CD14-positive monocyte (primary cell): ENCODE measurements around the gene FALEC. TPM values are rescaled to one million over a fixed set of nuclear protein-coding genes. Genes with fewer than 3 reads are reported as not detected.
"Not testable (repeated sequence)": the region's sequence is repeated elsewhere in the genome, so short reads cannot be mapped to it uniquely, and the experiment has no call there.

Experiments used
- DNase-seq, 3 donors: peaks; one replicate each; pipeline ENCODE4 v3.0.0-alpha.2; 2011 to 2022
- H2AFZ ChIP-seq: 2 replicates; pipeline ENCODE4 v1.6.0; 2012; ENCODE audit warnings: mild to moderate bottlenecking, low read depth, low read length, inconsistent platforms; ENCODE audit not compliant: insufficient read depth, poor library complexity, severe bottlenecking
- H3K27ac ChIP-seq, 2 donors: 1 replicate in 1 of 2; 2 replicates in 1 of 2; pipeline ENCODE4 v1.5.1; 2012 to 2013; ENCODE audit warnings: low read length in 2 of 2, control low read depth in 1 of 2, inconsistent platforms in 1 of 2, low read depth in 1 of 2, mild to moderate bottlenecking in 1 of 2
- H3K27me3 ChIP-seq, 2 donors: one replicate each; pipeline versions ENCODE4 v1.6.0 to v1.6.1; 2011 to 2013; ENCODE audit warnings: low read length in 2 of 2; ENCODE audit not compliant: control insufficient read depth in 2 of 2, insufficient read depth in 2 of 2
- H3K36me3 ChIP-seq, 2 donors: replicated peaks in 1 of 2; 1 replicate in 1 of 2; 2 replicates in 1 of 2; pipeline versions ENCODE4 v1.5.1 to v1.6.1; 2012 to 2013; ENCODE audit warnings: low read length in 2 of 2, control low read depth in 1 of 2, inconsistent platforms in 1 of 2, mild to moderate bottlenecking in 1 of 2; ENCODE audit not compliant: insufficient read depth in 2 of 2, control insufficient read depth in 1 of 2
- H3K4me1 ChIP-seq, 2 donors: 1 replicate in 1 of 2; 2 replicates in 1 of 2; pipeline versions ENCODE4 v1.5.1 to v1.6.1; 2012 to 2013; ENCODE audit warnings: low read length in 2 of 2, control low read depth in 1 of 2, inconsistent platforms in 1 of 2, mild to moderate bottlenecking in 1 of 2, moderate library complexity in 1 of 2; ENCODE audit not compliant: insufficient read depth in 2 of 2, control insufficient read depth in 1 of 2
- H3K4me2 ChIP-seq: replicated peaks from 2 replicates; pipeline ENCODE3; 2012; ENCODE audit warnings: low read length, moderate library complexity, mild to moderate bottlenecking; ENCODE audit not compliant: poor library complexity, severe bottlenecking; ENCODE audit errors: extremely low read depth
- H3K4me3 ChIP-seq, 3 experiments: fragments of 200-600 bp in 1 of 3; sonication (generic) in 1 of 3; replicated peaks in 1 of 3; 1 replicate in 2 of 3; 2 replicates in 1 of 3; pipeline ENCODE4 v1.5.1; 2011 to 2013; ENCODE audit warnings: low read length in 3 of 3, mild to moderate bottlenecking in 3 of 3, control low read depth in 2 of 3, low read depth in 2 of 3, inconsistent platforms in 1 of 3, moderate library complexity in 1 of 3
- H3K79me2 ChIP-seq: 2 replicates; pipeline ENCODE4 v1.6.0; 2012; ENCODE audit warnings: mild to moderate bottlenecking, control low read depth, inconsistent platforms, low read length, moderate library complexity; ENCODE audit not compliant: insufficient read depth
- H3K9ac ChIP-seq: 2 replicates; pipeline ENCODE4 v1.6.0; 2017; ENCODE audit warnings: low read length, mild to moderate bottlenecking; ENCODE audit not compliant: insufficient read depth, poor library complexity, severe bottlenecking
- H3K9me3 ChIP-seq, 2 donors: replicated peaks in 1 of 2; 1 replicate in 1 of 2; 2 replicates in 1 of 2; pipeline versions ENCODE4 v1.5.1 to v1.6.1; 2012 to 2013; ENCODE audit warnings: low read length in 2 of 2, control low read depth in 1 of 2; ENCODE audit not compliant: control insufficient read depth in 1 of 2, insufficient read depth in 1 of 2
- H4K20me1 ChIP-seq: 2 replicates; pipeline ENCODE4 v1.6.0; 2012; ENCODE audit warnings: mild to moderate bottlenecking, low read length, control low read depth, moderate library complexity; ENCODE audit not compliant: insufficient read depth
- H3K27ac Mint-ChIP-seq, 7 donors: one replicate each; pipeline ENCODE4 v1.8.0; 2020; ENCODE audit warnings: mild to moderate bottlenecking in 7 of 7, mixed read lengths in 7 of 7, moderate library complexity in 6 of 7, inconsistent platforms in 2 of 7
- H3K27me3 Mint-ChIP-seq, 3 donors: one replicate each; pipeline ENCODE4 v1.8.0; 2021 to 2022; ENCODE audit warnings: low read depth in 3 of 3, mild to moderate bottlenecking in 3 of 3, mixed read lengths in 3 of 3, moderate library complexity in 3 of 3, inconsistent platforms in 1 of 3
- H3K36me3 Mint-ChIP-seq, 2 donors: one replicate each; pipeline ENCODE4 v1.8.0; 2020; ENCODE audit warnings: mixed read lengths in 2 of 2, inconsistent platforms in 1 of 2, mild to moderate bottlenecking in 1 of 2
- H3K4me1 Mint-ChIP-seq: one replicate; pipeline ENCODE4 v1.8.0; 2020; ENCODE audit warnings: mild to moderate bottlenecking, mixed read lengths
- H3K4me3 Mint-ChIP-seq, 2 donors: one replicate each; pipeline ENCODE4 v1.8.0; 2020; ENCODE audit warnings: mild to moderate bottlenecking in 2 of 2, mixed read lengths in 2 of 2, moderate library complexity in 1 of 2
- H3K9me3 Mint-ChIP-seq, 7 donors: one replicate each; pipeline ENCODE4 v1.8.0; 2020 to 2022; ENCODE audit warnings: mixed read lengths in 7 of 7, mild to moderate bottlenecking in 6 of 7, moderate library complexity in 6 of 7, inconsistent platforms in 2 of 7
- CTCF ChIP-seq: fragments of 200-600 bp; IDR thresholded peaks from one replicate; pipeline ENCODE4 v1.8.0; 2022; ENCODE audit warnings: antibody characterized with exemption, mild to moderate bottlenecking
- WGBS: methylation state at CpG from one replicate; pipeline ENCODE4 v1.1.5; 2013; ENCODE audit warnings: missing lambda C conversion rate; ENCODE audit not compliant: insufficient coverage; 5-methylcytosine and 5-hydroxymethylcytosine counted together
- intact Hi-C, 2 donors: fragments of 100-400 bp; cut with micrococcal nuclease; formaldehyde crosslinking; loops; one replicate each; pipeline versions ENCODE4 v1.15.0 to v1.15.1; 2023
- polyA plus RNA-seq, 3 donors: library from polyadenylated mRNA; depleted of rRNA in 1 of 3; unstranded in 2 of 3; stranded (reverse) in 1 of 3; fragments of 300-500 nt in 2 of 3; fragments of >200 nt in 1 of 3; fragmentation: Illumina TruSeq in 2 of 3; gene quantifications; 1 replicate in 2 of 3; 2 replicates in 1 of 3; pipeline ENCODE4 v1.2.3, GENCODE V29; 2012 to 2021
- small RNA-seq: library from RNA; depleted of rRNA; stranded (forward); fragments of <200 nt; gene quantifications from one replicate; pipeline ENCODE3, GENCODE V24; 2012; ENCODE audit warnings: low read depth; ENCODE audit not compliant: insufficient read length

Gene FALEC
- polyA plus RNA-seq, 3 donors, result not detected

GRCh38 chr1:150581962-150582361, 66.4 kb downstream of the FALEC start:
- Histone ChIP-seq H3K79me2 (peaks cover 49% of the 10 kb centered on the region), H3K36me3 (peaks cover 8 to 15% of the 10 kb centered on the region in 2 donors), H3K4me1 (peaks cover 23 to 33% of the 10 kb centered on the region in 2 donors), H4K20me1 (peaks cover 25% of the 10 kb centered on the region)
- H3K27ac ChIP-seq, DNase-seq, H2AFZ ChIP-seq, H3K9me3 ChIP-seq, H3K4me3 ChIP-seq, H3K27me3 ChIP-seq, H3K4me2 ChIP-seq, H3K27me3 Mint-ChIP-seq, H3K9ac ChIP-seq, H3K4me3 Mint-ChIP-seq: not testable (repeated sequence)
- Mint-ChIP-seq H3K36me3 (peaks cover 17 to 23% of the 10 kb centered on the region in 2 donors), H3K9me3 (peaks cover 3 to 17% (median 11%) of the 10 kb centered on the region in 7 donors), H3K27ac (peak overlapping the region in 4 of 7 donors; percentile 27 to 73 (median 54)), H3K4me1 (peaks cover 31% of the 10 kb centered on the region)
- intact Hi-C loops, result loop anchor here in 1 of 2 donors (5.0 kb wide), 1 partner anchor 40 kb away; no protein-coding TSS in a partner anchor
- WGBS, result 98% methylated on average over 7 of the region's 14 CpGs

- H3K4me3 Mint-ChIP-seq, result no peak overlapping the region
- peak overlapping the region in 6 of 7 donors; percentile 27 to 82 (median 57) for H3K27ac Mint-ChIP-seq
Observed at GRCh38 chr1:150582371-150582770, 66.8 kb downstream of the FALEC start.

More at GRCh38 chr1:150582371-150582770, 66.8 kb downstream of the FALEC start:
- Histone ChIP-seq H3K79me2 (peaks cover 45% of the 10 kb centered on the region), H3K4me2 (peak overlapping the region; percentile 23), H2AFZ (no peak overlapping the region), H3K9ac (no peak overlapping the region), H3K4me1 (peaks cover 23 to 33% of the 10 kb centered on the region in 2 donors), H3K27me3 (no peaks in the 10 kb centered on the region), H3K4me3 (peak overlapping the region in 1 of 3 experiments; percentile 19), H4K20me1 (peaks cover 21% of the 10 kb centered on the region), H3K27ac (peak overlapping the region; percentile 52 to 67), H3K36me3 (peaks cover 4 to 11% of the 10 kb centered on the region in 2 donors), H3K9me3 (no peaks in the 10 kb centered on the region)
- Mint-ChIP-seq H3K36me3 (peaks cover 13 to 18% of the 10 kb centered on the region in 2 donors), H3K9me3 (peaks cover 3 to 13% (median 11%) of the 10 kb centered on the region in 7 donors), H3K27me3 (peaks cover 0 to 4% (median 0%) of the 10 kb centered on the region in 3 donors), H3K4me1 (peaks cover 31% of the 10 kb centered on the region)
- no CpG with 5 or more reads among the region's 2 CpGs for WGBS
- no peak for DNase-seq
- intact Hi-C loops, result loop anchor here in 1 of 2 donors (5.0 kb wide), 1 partner anchor 40 kb away; no protein-coding TSS in a partner anchor
- TF ChIP-seq CTCF, result no peak

Small RNA genes within 50 kb of the gene (small RNA-seq; reads per million reads assigned to genes)
- gene MIR4257 (not detected), gene RN7SL473P (not detected), gene RN7SL600P (not detected)

Other genes starting within 250 kb of the FALEC start
- 100 to 1,000 TPM in 1 of 3 donors, 10 to 100 TPM in 2; 83.7 to 134 (median 83.9) TPM for gene APH1A, start 246.7 kb upstream of the FALEC start, polyA plus RNA-seq
- gene C1orf54, start 243.0 kb upstream of the FALEC start, polyA plus RNA-seq, result 10 to 100 TPM in 1 of 3 donors, 1 to 10 TPM in 2; 9.2 to 14.5 (median 10.0) TPM
- under 1 TPM in 1 of 3 donors, not detected in 2; 0.61 TPM for gene CIART, start 233.2 kb upstream of the FALEC start, polyA plus RNA-seq
- 10 to 100 TPM; 42.3 to 53.0 (median 49.6) TPM for gene MRPS21, start 221.9 kb upstream of the FALEC start, polyA plus RNA-seq
- gene PRPF3, start 194.2 kb upstream of the FALEC start, polyA plus RNA-seq, result 10 to 100 TPM in 1 of 3 donors, 1 to 10 TPM in 2; 5.9 to 84.7 (median 7.9) TPM
- 1 to 10 TPM; 5.9 to 9.7 (median 8.2) TPM for gene RPRD2, start 151.6 kb upstream of the FALEC start, polyA plus RNA-seq
- 10 to 100 TPM; 12.0 to 14.7 (median 14.6) TPM for gene TARS2, start 28.3 kb upstream of the FALEC start, polyA plus RNA-seq
- 1 to 10 TPM in 1 of 3 donors, not detected in 2; 1.0 TPM for gene ECM1, start 7.6 kb upstream of the FALEC start, polyA plus RNA-seq
- gene ADAMTSL4, start 33.7 kb downstream of the FALEC start, polyA plus RNA-seq, result 100 to 1,000 TPM in 1 of 3 donors, 1 to 10 TPM in 2; 2.5 to 109 (median 2.8) TPM
- 1,000 to 10,000 TPM in 1 of 3 donors, 100 to 1,000 TPM in 2; 287 to 2,076 (median 301) TPM for gene MCL1, start 63.9 kb downstream of the FALEC start, polyA plus RNA-seq
- 10 to 100 TPM; 30.6 to 40.3 (median 38.5) TPM for gene ENSA, start 113.9 kb downstream of the FALEC start, polyA plus RNA-seq
- gene GOLPH3L, start 181.4 kb downstream of the FALEC start, polyA plus RNA-seq, result 1 to 10 TPM; 1.5 to 9.7 (median 4.7) TPM
- gene HORMAD1, start 205.1 kb downstream of the FALEC start, polyA plus RNA-seq, result 1 to 10 TPM in 1 of 3 donors, under 1 TPM in 1, not detected in 1; 0.48 to 5.6 TPM